Measurements from ENCODE around the gene GAL3ST2. TPM values are rescaled to one million over a fixed set of nuclear protein-coding genes. Genes with fewer than 3 reads are reported as not detected.

The GAL3ST2 gene
- polyA plus RNA-seq, 1 donor from 2014 or later, result not detected

GRCh38 chr2:241794250-241794823 lies 17.7 kb downstream of the GAL3ST2 start:
- Histone ChIP-seq H3K4me2 (ENCODE audit: low read length) (no peak overlapping the region), H3K27ac (ENCODE audit: low read length) (no peak overlapping the region), H3K9ac (ENCODE audit: low read length) (no peak overlapping the region), H3K79me2 (replicated peaks; ENCODE audit: insufficient read depth, low read length) (no peaks in the 10 kb centered on the region), H3K4me3 (ENCODE audit: low read length) (no peak overlapping the region), H4K20me1 (ENCODE audit: insufficient read depth) (no peaks in the 10 kb centered on the region), H3K36me3 (ENCODE audit: insufficient read depth, low read length) (no peaks in the 10 kb centered on the region), H3K27me3 (ENCODE audit: insufficient read depth, low read depth, low read length) (no peaks in the 10 kb centered on the region), H3K9me2 (ENCODE audit: insufficient read depth, low read length) (no peaks in the 10 kb centered on the region), H2AFZ (ENCODE audit: low read depth, low read length) (no peak overlapping the region), H3F3A (ENCODE audit: insufficient read depth, low read length, poor library complexity, severe bottlenecking) (no peaks in the 10 kb centered on the region), H3K9me3 (ENCODE audit: low read length) (no peaks in the 10 kb centered on the region)
- no peak for TF ChIP-seq SMC3 (conservative IDR thresholded peaks at IDR 0.05; ENCODE audit: poor library complexity)

DNA sequence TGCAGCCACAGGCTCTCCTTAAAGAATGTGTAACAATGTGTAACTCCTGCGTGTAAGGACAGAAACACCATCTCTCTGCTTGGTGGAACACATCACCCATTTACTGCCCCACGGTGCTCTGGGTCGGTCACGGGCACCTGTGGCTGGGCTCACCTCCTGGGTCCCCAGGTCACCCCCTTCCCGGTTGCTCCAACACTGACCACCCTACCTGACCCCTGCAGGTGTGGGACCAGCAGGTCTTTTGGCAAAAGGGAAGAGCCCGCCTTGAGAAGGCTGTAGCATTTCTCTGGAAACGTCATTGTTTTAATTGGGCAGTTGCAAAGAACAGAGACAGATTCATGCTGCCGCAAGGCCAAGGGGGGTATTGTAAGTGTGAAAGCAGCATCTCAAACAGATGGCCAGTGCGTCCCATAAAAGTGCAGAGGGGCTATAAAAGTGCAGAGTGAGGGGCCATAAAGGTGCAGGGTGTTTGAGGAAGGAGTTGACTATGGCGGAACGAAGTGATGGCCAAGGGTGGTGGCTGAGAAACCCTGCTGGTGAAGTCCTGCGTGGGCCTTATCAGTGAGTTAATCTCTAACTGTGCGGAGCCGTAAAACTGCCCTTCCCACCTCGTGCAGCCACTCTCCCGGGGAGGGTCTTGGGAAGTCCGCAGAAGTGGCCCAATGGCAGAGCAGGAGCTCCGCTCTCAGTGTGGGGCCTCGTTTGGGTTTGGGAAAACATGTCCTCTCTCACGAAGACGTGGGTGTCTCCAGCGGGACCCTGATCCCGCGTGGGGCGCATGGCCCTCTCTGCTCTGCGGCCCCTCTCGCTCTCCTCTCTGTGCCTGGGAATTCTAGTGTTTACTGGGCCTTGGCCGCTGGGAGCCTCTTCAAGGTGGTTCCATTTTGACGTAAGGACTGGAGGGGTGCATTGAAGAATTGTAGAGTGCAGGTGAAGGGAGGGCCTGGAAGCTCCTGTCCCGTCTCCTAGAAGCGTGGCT lies 18.7 kb downstream of the GAL3ST2 start:
- Histone ChIP-seq H3K27ac (ENCODE audit: low read length) (no peak overlapping the region), H3K27me3 (ENCODE audit: insufficient read depth, low read depth, low read length) (no peaks in the 10 kb centered on the region), H4K20me1 (ENCODE audit: insufficient read depth) (no peaks in the 10 kb centered on the region), H3F3A (ENCODE audit: insufficient read depth, low read length, poor library complexity, severe bottlenecking) (no peaks in the 10 kb centered on the region), H3K9me2 (ENCODE audit: insufficient read depth, low read length) (no peaks in the 10 kb centered on the region), H3K4me3 (ENCODE audit: low read length) (no peak overlapping the region), H3K4me2 (ENCODE audit: low read length) (no peak overlapping the region), H3K9me3 (ENCODE audit: low read length) (no peaks in the 10 kb centered on the region), H3K36me3 (ENCODE audit: insufficient read depth, low read length) (no peaks in the 10 kb centered on the region), H2AFZ (ENCODE audit: low read depth, low read length) (no peak overlapping the region), H3K9ac (ENCODE audit: low read length) (no peak overlapping the region), H3K79me2 (replicated peaks; ENCODE audit: insufficient read depth, low read length) (no peaks in the 10 kb centered on the region)
- TF ChIP-seq RAD21 (conservative IDR thresholded peaks at IDR 0.05), result no peak
- TF ChIP-seq POLR2AphosphoS5 (IDR thresholded peaks at IDR 0.05), result no peak
- TF ChIP-seq EP300 (conservative IDR thresholded peaks at IDR 0.05; ENCODE audit: poor library complexity, severe bottlenecking), result no peak
- TF ChIP-seq, protein P1, sequence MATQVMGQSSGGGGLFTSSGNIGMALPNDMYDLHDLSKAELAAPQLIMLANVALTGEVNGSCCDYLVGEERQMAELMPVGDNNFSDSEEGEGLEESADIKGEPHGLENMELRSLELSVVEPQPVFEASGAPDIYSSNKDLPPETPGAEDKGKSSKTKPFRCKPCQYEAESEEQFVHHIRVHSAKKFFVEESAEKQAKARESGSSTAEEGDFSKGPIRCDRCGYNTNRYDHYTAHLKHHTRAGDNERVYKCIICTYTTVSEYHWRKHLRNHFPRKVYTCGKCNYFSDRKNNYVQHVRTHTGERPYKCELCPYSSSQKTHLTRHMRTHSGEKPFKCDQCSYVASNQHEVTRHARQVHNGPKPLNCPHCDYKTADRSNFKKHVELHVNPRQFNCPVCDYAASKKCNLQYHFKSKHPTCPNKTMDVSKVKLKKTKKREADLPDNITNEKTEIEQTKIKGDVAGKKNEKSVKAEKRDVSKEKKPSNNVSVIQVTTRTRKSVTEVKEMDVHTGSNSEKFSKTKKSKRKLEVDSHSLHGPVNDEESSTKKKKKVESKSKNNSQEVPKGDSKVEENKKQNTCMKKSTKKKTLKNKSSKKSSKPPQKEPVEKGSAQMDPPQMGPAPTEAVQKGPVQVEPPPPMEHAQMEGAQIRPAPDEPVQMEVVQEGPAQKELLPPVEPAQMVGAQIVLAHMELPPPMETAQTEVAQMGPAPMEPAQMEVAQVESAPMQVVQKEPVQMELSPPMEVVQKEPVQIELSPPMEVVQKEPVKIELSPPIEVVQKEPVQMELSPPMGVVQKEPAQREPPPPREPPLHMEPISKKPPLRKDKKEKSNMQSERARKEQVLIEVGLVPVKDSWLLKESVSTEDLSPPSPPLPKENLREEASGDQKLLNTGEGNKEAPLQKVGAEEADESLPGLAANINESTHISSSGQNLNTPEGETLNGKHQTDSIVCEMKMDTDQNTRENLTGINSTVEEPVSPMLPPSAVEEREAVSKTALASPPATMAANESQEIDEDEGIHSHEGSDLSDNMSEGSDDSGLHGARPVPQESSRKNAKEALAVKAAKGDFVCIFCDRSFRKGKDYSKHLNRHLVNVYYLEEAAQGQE (IDR thresholded peaks at IDR 0.05; ENCODE audit: borderline replicate concordance), result no peak
- TF ChIP-seq SMC3 (conservative IDR thresholded peaks at IDR 0.05; ENCODE audit: poor library complexity), result no peak
- no peak for TF ChIP-seq MXI1 (conservative IDR thresholded peaks at IDR 0.05; ENCODE audit: poor library complexity, severe bottlenecking)
- no peak for TF ChIP-seq CTCF (IDR thresholded peaks at IDR 0.05; ENCODE audit: poor library complexity, severe bottlenecking)
- no peak for TF ChIP-seq TAF1 (IDR thresholded peaks at IDR 0.05; ENCODE audit: low read depth)

Measured in neural cell (in vitro differentiated cells).